Transverse colon (tissue), 4 donors: ENCODE measurements around the gene SKIL. TPM values are rescaled to one million over a fixed set of nuclear protein-coding genes. Genes with fewer than 3 reads are reported as not detected.
A peak's percentile ranks its signal among the peaks of the same experiment; 100 is the strongest.

ENCODE experiments used
- DNase-seq: peaks from one replicate; pipeline ENCODE4 v3.0.0-alpha.2; 2019
- H3K27ac ChIP-seq, 4 donors: fragments of 200-600 bp; sonication (generic); 2 replicates each; pipeline ENCODE4 v1.5.1; 2016 to 2018; ENCODE audit warnings: inconsistent platforms in 4 of 4
- H3K27me3 ChIP-seq: fragments of 200-600 bp; sonication (generic); 2 replicates; pipeline ENCODE4 v1.5.1; 2017; ENCODE audit warnings: inconsistent platforms
- H3K36me3 ChIP-seq, 4 donors: fragments of 200-600 bp; sonication (generic); 2 replicates each; pipeline ENCODE4 v1.5.1; 2017 to 2019; ENCODE audit warnings: inconsistent platforms in 4 of 4
- H3K4me1 ChIP-seq, 4 donors: fragments of 200-600 bp; sonication (generic); 2 replicates each; pipeline ENCODE4 v1.5.1; 2017 to 2020; ENCODE audit warnings: inconsistent platforms in 4 of 4
- H3K4me3 ChIP-seq, 4 donors: fragments of 200-600 bp; sonication (generic); 1 replicate in 1 of 4; 2 replicates in 3 of 4; pipeline versions ENCODE4 v1.5.1 to v1.6.1; 2017 to 2019; ENCODE audit warnings: inconsistent platforms in 4 of 4
- H3K9me3 ChIP-seq, 2 donors: fragments of 200-600 bp; sonication (generic); 2 replicates each; pipeline ENCODE4 v1.5.1; 2017 to 2019; ENCODE audit warnings: inconsistent platforms in 2 of 2
- EP300 ChIP-seq: sonication (generic); formaldehyde crosslinking; IDR thresholded peaks from one replicate; pipeline ENCODE4 v1.6.1; 2017; ENCODE audit warnings: antibody characterized with exemption, low read depth
- POLR2A ChIP-seq: fragments of 450-650 bp; IDR thresholded peaks from one replicate; pipeline ENCODE4 v1.6.1; 2016; ENCODE audit warnings: antibody characterized with exemption, mild to moderate bottlenecking, moderate library complexity
- POLR2AphosphoS5 ChIP-seq, 3 donors: sonication (generic); formaldehyde crosslinking; IDR thresholded peaks; one replicate each; pipeline ENCODE4 v1.6.1; 2016; ENCODE audit warnings: antibody characterized with exemption in 3 of 3
- WGBS, 2 donors: methylation state at CpG; one replicate each; pipeline ENCODE4 v1.1.5; 2018; ENCODE audit warnings: low coverage in 1 of 2; 5-methylcytosine and 5-hydroxymethylcytosine counted together
- in situ Hi-C, 4 donors: fragments of 200-750 bp; cut with MboI; loops; one replicate each; pipeline versions ENCODE4 v1.15.0 to v1.15.1; 2017; ENCODE audit warnings: low sequenced_read_pairs in 3 of 4, low pct_ligation_motif_present in 1 of 4, low pct_unique_long_range_greater_than_20kb in 1 of 4
- intact Hi-C: fragments of 100-400 bp; cut with DNase I; formaldehyde crosslinking; loops from one replicate; pipeline ENCODE4 v1.15.1; 2023; ENCODE audit warnings: low total_unique reads
- total RNA-seq, 4 donors: library from RNA; depleted of rRNA; stranded (reverse); fragments of >200 nt; gene quantifications; one replicate each; pipeline ENCODE4 v1.1.0, GENCODE V29; 2016
- TF ChIP-seq, protein P1 (sequence below), 5 experiments: fragments of 200-600 bp in 3 of 5; fragments of 450-650 bp in 2 of 5; sonication (generic) in 3 of 5; IDR thresholded peaks; 1 replicate in 2 of 5; 2 replicates in 3 of 5; pipeline ENCODE4 v1.5.1; 2016 to 2017; ENCODE audit warnings: antibody characterized with exemption in 5 of 5, inconsistent platforms in 3 of 5, mild to moderate bottlenecking in 2 of 5, moderate library complexity in 1 of 5

SKIL gene
- total RNA-seq, 4 donors from 2014 or later: 27.0 to 78.4 (median 43.1) TPM

DNA sequence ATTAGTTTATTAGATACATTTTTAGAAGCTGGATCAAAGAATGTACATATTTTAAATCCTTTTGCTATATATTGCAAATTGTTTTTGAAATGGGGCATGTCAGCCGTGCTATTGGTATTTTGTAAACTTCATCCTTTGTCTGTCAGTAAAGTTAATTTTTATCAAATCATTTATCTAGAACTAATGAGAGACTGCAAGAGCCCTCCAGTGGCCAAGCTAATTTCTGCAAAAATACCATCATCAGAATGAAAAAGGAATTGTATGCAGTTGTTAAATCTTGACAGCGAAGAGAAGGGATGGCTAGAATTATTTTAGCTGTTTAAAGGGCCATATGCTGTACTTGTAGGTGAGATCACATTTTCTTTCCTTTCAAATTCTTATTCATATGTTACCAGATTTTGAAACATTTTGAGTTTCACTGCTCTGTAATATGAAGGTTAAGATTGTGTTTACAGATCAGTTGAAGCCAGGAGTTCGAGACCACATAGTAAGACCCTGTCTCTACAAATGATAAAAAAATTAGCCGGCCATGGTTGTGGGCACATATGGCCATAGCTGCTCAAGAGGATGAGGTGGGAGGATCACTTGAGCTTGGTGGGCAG lies 53.0 kb downstream of the SKIL start:
- Histone ChIP-seq H3K27ac (no peak overlapping the region), H3K36me3 (no peaks in the 10 kb centered on the region), H3K27me3 (peaks cover 4% of the 10 kb centered on the region), H3K4me3 (no peak overlapping the region), H3K9me3 (no peaks in the 10 kb centered on the region), H3K4me1 (no peaks in the 10 kb centered on the region)
- WGBS, 2 donors: 20 to 48% methylated on average over 2 to 4 of the region's 4 CpGs
- in situ Hi-C loops (loop anchor here (10.0 to 25.0 kb wide), 5 partner anchors 98 to 404 kb away; no protein-coding TSS in a partner anchor), intact Hi-C loops (loop anchor here (5.0 kb wide), 1 partner anchor 402 kb away; no protein-coding TSS in a partner anchor)
- no peak for DNase-seq
- TF ChIP-seq EP300 (no peak), POLR2AphosphoS5 (IDR thresholded peaks at IDR 0.05) (no peak), POLR2A (no peak)
- TF ChIP-seq, protein P1, sequence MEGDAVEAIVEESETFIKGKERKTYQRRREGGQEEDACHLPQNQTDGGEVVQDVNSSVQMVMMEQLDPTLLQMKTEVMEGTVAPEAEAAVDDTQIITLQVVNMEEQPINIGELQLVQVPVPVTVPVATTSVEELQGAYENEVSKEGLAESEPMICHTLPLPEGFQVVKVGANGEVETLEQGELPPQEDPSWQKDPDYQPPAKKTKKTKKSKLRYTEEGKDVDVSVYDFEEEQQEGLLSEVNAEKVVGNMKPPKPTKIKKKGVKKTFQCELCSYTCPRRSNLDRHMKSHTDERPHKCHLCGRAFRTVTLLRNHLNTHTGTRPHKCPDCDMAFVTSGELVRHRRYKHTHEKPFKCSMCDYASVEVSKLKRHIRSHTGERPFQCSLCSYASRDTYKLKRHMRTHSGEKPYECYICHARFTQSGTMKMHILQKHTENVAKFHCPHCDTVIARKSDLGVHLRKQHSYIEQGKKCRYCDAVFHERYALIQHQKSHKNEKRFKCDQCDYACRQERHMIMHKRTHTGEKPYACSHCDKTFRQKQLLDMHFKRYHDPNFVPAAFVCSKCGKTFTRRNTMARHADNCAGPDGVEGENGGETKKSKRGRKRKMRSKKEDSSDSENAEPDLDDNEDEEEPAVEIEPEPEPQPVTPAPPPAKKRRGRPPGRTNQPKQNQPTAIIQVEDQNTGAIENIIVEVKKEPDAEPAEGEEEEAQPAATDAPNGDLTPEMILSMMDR (IDR thresholded peaks at IDR 0.05): peak; percentile 28 to 44 (median 38)

DNA sequence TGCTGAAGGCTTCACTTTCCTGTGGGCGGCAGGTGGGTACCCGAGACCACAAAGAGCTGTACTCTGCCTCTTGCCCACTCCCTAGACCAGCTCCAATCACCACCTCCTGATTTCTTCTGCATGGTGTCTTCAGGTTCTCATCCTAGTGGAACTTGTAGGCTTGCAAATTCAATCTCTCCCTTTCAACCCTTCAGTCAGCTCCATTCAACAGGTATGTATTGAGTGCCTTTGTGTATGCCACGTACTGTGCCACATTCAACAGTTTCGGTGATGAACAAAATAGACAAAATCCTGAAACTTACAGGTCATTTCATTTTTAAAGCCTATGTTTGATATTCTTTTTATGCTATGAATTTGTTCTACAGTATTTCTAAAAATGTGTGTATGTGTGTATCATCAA lies 55.8 kb downstream of the SKIL start:
- 94 to 100% methylated on average over 2 to 4 of the region's 4 CpGs for WGBS, 2 donors

DNA sequence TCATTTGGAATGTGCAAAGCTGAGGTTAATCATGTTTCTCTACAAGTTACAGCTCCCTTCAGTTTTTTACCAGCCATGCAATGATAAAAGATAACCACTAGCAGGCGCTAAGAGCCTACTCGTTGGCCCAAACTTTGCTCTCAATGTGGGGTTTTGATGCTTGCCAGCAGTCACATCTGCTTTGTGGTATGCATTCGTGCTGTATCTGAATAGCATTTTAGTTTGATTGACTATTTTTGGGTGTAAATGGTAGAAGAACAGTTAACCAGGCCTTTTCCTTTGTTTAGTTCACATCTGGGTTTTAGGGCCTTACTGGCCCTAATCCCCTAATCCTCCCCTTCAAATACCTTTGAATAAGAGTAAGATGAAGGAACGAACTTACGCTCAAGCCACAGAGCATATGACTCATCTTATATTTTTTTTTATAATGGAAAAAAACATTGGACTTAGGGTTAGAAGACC lies 56.7 kb downstream of the SKIL start:
- no peak for DNase-seq

More for the DNA sequence above, 55.8 kb downstream of the SKIL start:
- Histone ChIP-seq H3K27ac (no peak overlapping the region), H3K27me3 (peaks cover 25% of the 10 kb centered on the region), H3K36me3 (no peaks in the 10 kb centered on the region), H3K4me3 (no peak overlapping the region), H3K9me3 (no peaks in the 10 kb centered on the region), H3K4me1 (peaks cover 0 to 3% (median 2%) of the 10 kb centered on the region in 4 donors)
- DNase-seq: no peak
- TF ChIP-seq, protein P1 (IDR thresholded peaks at IDR 0.05): no peak
- TF ChIP-seq POLR2AphosphoS5 (IDR thresholded peaks at IDR 0.05): no peak
- in situ Hi-C loops: loop anchor here (10.0 to 25.0 kb wide), 5 partner anchors 101 to 402 kb away; no protein-coding TSS in a partner anchor
- intact Hi-C loops: loop anchor here (5.0 kb wide), 1 partner anchor 399 kb away; no protein-coding TSS in a partner anchor

DNA sequence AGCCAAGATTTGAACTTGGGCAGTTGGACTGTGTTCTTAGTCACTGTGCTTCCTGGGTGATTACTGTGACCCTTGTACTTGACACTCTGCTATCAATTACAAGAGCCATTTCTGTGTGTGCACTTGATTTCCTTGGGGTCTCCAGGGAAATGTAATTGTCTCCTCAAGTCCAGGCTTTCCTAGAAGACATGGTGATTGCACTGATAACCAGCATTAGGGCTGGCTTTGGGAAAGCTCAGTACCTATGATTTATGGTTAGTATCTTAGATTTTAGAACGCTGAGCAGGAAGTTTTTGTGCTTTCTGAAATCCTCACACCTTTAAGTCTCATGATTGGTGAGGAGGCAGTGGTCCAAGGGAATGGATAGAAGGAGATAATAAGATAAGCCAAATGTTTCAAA lies 59.6 kb downstream of the SKIL start:
- Histone ChIP-seq H3K4me1 (peaks cover 4 to 19% (median 18%) of the 10 kb centered on the region in 4 donors), H3K27ac (no peak overlapping the region), H3K36me3 (no peaks in the 10 kb centered on the region), H3K4me3 (no peak overlapping the region), H3K27me3 (peaks cover 50% of the 10 kb centered on the region), H3K9me3 (no peaks in the 10 kb centered on the region)
- in situ Hi-C loops: loop anchor here (10.0 to 25.0 kb wide), 5 partner anchors 105 to 398 kb away; no protein-coding TSS in a partner anchor
- intact Hi-C loops: no loop called here
- DNase-seq: no peak
- 50 to 54% methylated on average over 1 of the region's 1 CpG for WGBS, 2 donors
- no peak for TF ChIP-seq POLR2AphosphoS5 (IDR thresholded peaks at IDR 0.05)

More for the DNA sequence above, 56.7 kb downstream of the SKIL start:
- Histone ChIP-seq H3K36me3 (no peaks in the 10 kb centered on the region), H3K9me3 (no peaks in the 10 kb centered on the region), H3K27me3 (peaks cover 34% of the 10 kb centered on the region), H3K4me3 (no peak overlapping the region), H3K4me1 (peaks cover 4 to 12% (median 11%) of the 10 kb centered on the region in 4 donors), H3K27ac (no peak overlapping the region)
- 33 to 39% methylated on average over 3 to 5 of the region's 5 CpGs for WGBS, 2 donors
- TF ChIP-seq POLR2A: no peak
- TF ChIP-seq, protein P1 (IDR thresholded peaks at IDR 0.05): peak; percentile 86 to 96 (median 89)
- intact Hi-C loops: loop anchor here (5.0 kb wide), 1 partner anchor 398 kb away; no protein-coding TSS in a partner anchor
- in situ Hi-C loops: loop anchor here (10.0 to 25.0 kb wide), 5 partner anchors 102 to 401 kb away; no protein-coding TSS in a partner anchor
